Measurements from ENCODE around the gene SLC25A39. TPM values are rescaled to one million over a fixed set of nuclear protein-coding genes. Genes with fewer than 3 reads are reported as not detected.

The SLC25A39 gene
- total and polyA plus RNA-seq, 9 of the 15 experiments (the other 6 are each of a cell fraction or from before 2014, with no cell fraction given): 4.8 to 267 (median 140) TPM

- TF ChIP-seq RREB1 (CRISPR knock-in tag; IDR thresholded peaks at IDR 0.05) (no peak), DDX20 (tag; IDR thresholded peaks at IDR 0.05; ENCODE audit: low read depth) (no peak), ZNF133 (CRISPR knock-in tag; IDR thresholded peaks at IDR 0.05) (no peak), RBM17 (IDR thresholded peaks at IDR 0.05; ENCODE audit: borderline replicate concordance, low read depth, low read length) (no peak), ZNF780A (CRISPR knock-in tag; IDR thresholded peaks at IDR 0.05) (no peak), MBD2 (IDR thresholded peaks at IDR 0.05; ENCODE audit: borderline replicate concordance, low read depth) (no peak), ARID2 (IDR thresholded peaks at IDR 0.05) (peak; percentile 11; the same call in 1 of the 2 replicates), FOXP4 (CRISPR knock-in tag; IDR thresholded peaks at IDR 0.05; ENCODE audit: borderline replicate concordance) (0 out of 2 replicates have a peak, but pooled peaks have one; percentile 49), MEIS2 (IDR thresholded peaks at IDR 0.05; ENCODE audit: partially characterized antibody) (peak; percentile 8), ARHGAP35 (IDR thresholded peaks at IDR 0.05; ENCODE audit: partially characterized antibody) (peak; percentile 6), HSF4 (CRISPR knock-in tag; IDR thresholded peaks at IDR 0.05; ENCODE audit: borderline replicate concordance) (no peak), MECOM (CRISPR knock-in tag; IDR thresholded peaks at IDR 0.05) (no peak), ETV1 (tag; conservative IDR thresholded peaks at IDR 0.05; ENCODE audit: low read depth) (no peak), ZNF511 (CRISPR knock-in tag; IDR thresholded peaks at IDR 0.05) (no peak)
Measured at GRCh38 chr17:44287651-44288050, 37.0 kb downstream of the SLC25A39 start (continued).
